ENCODE results near the gene OR2B2. TPM values are rescaled to one million over a fixed set of nuclear protein-coding genes. Genes with fewer than 3 reads are reported as not detected.
"Not testable (repeated sequence)": the region's sequence is repeated elsewhere in the genome, so short reads cannot be mapped to it uniquely, and the experiment has no call there.

The OR2B2 gene
- total RNA-seq = not detected
- not detected for polyA plus RNA-seq

DNA sequence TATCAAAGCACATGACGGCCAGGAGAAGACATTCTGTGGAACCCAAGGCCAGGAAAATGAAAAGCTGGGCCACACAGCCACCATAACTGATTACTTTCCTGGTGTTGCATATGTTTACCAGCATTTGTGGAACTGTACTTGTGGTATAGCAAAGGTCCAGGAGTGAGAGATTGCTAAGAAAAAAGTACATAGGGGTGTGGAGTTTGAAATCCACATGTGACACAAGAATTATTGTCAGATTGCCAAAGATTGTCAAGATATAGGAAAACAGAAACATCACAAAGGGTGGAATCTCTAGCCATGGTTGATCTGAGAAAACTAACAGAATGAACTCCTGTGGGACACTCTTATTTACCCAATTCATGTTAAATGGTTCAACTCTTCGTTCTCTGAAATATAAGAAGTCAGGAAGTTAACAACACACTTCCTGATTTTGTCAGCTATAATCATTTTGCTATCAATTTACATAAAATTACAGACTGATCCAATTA, at the start of gene OR2B2:
Gene OR2B2, minus strand, starts transcription at position 441 of the 491 bp plus-strand sequence. Its CDS starts 77 bp downstream, at position 364.
- 66 to 77% methylated on average over 2 of the region's 2 CpGs for WGBS, 2 donors
- intact Hi-C loops (cut with DNase I) = no loop called here
- no peak for ATAC-seq
- TF ChIP-seq, protein P1, sequence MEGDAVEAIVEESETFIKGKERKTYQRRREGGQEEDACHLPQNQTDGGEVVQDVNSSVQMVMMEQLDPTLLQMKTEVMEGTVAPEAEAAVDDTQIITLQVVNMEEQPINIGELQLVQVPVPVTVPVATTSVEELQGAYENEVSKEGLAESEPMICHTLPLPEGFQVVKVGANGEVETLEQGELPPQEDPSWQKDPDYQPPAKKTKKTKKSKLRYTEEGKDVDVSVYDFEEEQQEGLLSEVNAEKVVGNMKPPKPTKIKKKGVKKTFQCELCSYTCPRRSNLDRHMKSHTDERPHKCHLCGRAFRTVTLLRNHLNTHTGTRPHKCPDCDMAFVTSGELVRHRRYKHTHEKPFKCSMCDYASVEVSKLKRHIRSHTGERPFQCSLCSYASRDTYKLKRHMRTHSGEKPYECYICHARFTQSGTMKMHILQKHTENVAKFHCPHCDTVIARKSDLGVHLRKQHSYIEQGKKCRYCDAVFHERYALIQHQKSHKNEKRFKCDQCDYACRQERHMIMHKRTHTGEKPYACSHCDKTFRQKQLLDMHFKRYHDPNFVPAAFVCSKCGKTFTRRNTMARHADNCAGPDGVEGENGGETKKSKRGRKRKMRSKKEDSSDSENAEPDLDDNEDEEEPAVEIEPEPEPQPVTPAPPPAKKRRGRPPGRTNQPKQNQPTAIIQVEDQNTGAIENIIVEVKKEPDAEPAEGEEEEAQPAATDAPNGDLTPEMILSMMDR (IDR thresholded peaks at IDR 0.05) = no peak
- Histone ChIP-seq H3K27ac (no peak within 1 kb of the TSS), H3K27me3 (peaks cover 0 to 4% (median 0%) of the 10 kb centered on the region in 4 donors), H3K4me1 (no peaks in the 10 kb centered on the region), H3K4me3 (no peak within 1 kb of the TSS), H3K36me3 (no peaks in the 10 kb centered on the region), H3K9me3 (no peaks in the 10 kb centered on the region)
- no peak for DNase-seq
- no peak for FAIRE-seq

DNA sequence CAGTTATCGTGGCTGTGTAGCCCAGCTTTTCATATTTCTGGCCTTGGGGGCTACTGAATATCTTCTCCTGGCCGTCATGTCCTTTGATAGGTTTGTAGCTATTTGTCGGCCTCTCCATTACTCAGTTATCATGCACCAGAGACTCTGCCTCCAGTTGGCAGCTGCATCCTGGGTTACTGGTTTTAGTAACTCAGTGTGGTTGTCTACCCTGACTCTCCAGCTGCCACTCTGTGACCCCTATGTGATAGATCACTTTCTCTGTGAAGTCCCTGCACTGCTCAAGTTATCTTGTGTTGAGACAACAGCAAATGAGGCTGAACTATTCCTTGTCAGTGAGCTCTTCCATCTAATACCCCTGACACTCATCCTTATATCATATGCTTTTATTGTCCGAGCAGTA, 45.3 kb upstream of the OR2B2 start:
- TF ChIP-seq, protein P1 (IDR thresholded peaks at IDR 0.05) = no peak
- no peak for FAIRE-seq

DNA sequence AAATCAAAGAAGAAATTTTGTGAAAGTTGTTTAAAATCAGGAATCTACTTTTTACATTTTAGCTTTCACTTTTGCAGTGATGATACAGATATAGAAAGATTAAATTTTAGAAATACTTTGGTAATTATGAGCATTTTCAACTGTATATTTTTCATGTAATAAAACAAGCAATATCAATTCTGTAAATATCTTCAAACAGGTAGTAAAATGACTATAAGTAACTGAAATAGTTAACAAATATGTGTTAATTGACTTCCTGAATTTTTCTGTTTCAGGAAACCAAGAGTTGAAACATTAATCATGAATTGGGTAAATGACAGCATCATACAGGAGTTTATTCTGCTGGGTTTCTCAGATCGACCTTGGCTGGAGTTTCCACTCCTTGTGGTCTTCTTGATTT, 44.7 kb upstream of the OR2B2 start, which contains the start of gene OR2B6:
Gene OR2B6, plus strand, starts transcription at position 301 of the 400 bp plus-strand sequence. Its CDS starts 0 bp downstream, at position 301.
- Histone ChIP-seq H3K4me1 (no peaks in the 10 kb centered on the region), H3K27me3 (peaks cover 0 to 23% (median 8%) of the 10 kb centered on the region in 4 donors), H3K4me3 (no peak within 1 kb of the TSS), H3K9me3 (no peaks in the 10 kb centered on the region), H3K36me3 (no peaks in the 10 kb centered on the region), H3K27ac (no peak within 1 kb of the TSS)
- TF ChIP-seq, protein P1 (IDR thresholded peaks at IDR 0.05) = no peak
- FAIRE-seq (no peak), DNase-seq (no peak), ATAC-seq (no peak)
- 11% methylated on average over 1 of the region's 1 CpG for WGBS, 2 donors
- intact Hi-C loops (cut with DNase I) = no loop called here

More for the DNA sequence above, 45.3 kb upstream of the OR2B2 start:
- 58 to 68% methylated on average over 4 of the region's 4 CpGs for WGBS, 2 donors
- H3K9me3 ChIP-seq = no peaks in the 10 kb centered on the region
- DNase-seq (no peak), ATAC-seq (no peak)
- no peak overlapping the region for H3K4me3 ChIP-seq
- H3K27ac ChIP-seq = no peak overlapping the region
- H3K27me3 ChIP-seq = peaks cover 0 to 23% (median 8%) of the 10 kb centered on the region in 4 donors
- H3K36me3 ChIP-seq = no peaks in the 10 kb centered on the region
- no peaks in the 10 kb centered on the region for H3K4me1 ChIP-seq
- intact Hi-C loops (cut with DNase I) = no loop called here

DNA sequence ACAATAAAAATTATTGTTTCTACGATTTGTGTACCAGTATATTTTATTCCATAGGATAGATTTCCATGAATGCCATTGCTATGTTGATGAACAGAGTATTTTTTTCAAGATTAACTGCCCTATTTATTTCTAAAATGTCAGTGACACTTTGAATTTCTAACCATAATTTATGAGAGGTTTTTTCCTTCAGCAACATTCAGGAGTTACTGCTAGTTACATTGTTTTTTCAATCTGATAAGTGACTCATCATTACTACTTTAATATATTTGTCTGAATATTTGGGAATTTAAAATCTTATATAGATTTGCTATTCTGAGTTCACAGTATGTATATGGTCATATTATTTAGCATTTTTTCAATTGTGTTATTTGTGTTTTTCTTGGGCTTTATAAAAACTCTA, 38.8 kb upstream of the OR2B2 start:
- Histone ChIP-seq H3K27me3 (peaks cover 0 to 18% (median 6%) of the 10 kb centered on the region in 4 donors), H3K4me3 (no peak overlapping the region), H3K36me3 (no peaks in the 10 kb centered on the region), H3K9me3 (peaks cover 0 to 2% (median 0%) of the 10 kb centered on the region in 4 donors), H3K27ac (no peak overlapping the region), H3K4me1 (no peaks in the 10 kb centered on the region)
- no peak for FAIRE-seq
- TF ChIP-seq, protein P1 (IDR thresholded peaks at IDR 0.05) = no peak
- WGBS, 2 donors = 22 to 27% methylated on average over 1 of the region's 1 CpG
- no peak for ATAC-seq
- DNase-seq = no peak
- intact Hi-C loops (cut with DNase I) = loop anchor here in 1 of 3 donors (5.0 kb wide), 1 partner anchor 61 kb away; no protein-coding TSS in a partner anchor

DNA sequence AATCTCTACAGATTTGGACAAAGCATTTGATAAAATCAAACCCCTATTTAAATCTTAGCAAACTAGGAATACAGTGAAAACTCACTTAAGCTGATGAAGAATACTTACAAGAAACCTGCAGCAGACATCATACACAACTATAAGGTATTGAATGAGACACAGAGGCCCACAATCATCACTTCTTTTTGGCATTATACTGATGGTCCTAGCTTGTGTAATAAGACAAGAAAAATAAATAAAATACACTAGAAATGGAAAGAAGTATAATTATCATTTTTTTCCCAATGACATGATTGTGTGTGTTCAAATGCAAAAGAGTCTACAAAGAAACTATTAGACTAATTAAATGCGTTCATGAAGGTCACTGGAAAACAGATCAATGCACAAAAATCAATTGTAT, 36.0 kb upstream of the OR2B2 start:
- H3K27me3 ChIP-seq = peaks cover 0 to 10% (median 0%) of the 10 kb centered on the region in 4 donors
- H3K4me1 ChIP-seq = no peaks in the 10 kb centered on the region
- no peak overlapping the region for H3K4me3 ChIP-seq
- intact Hi-C loops (cut with DNase I) = no loop called here
- no peaks in the 10 kb centered on the region for H3K36me3 ChIP-seq
- DNase-seq (no peak), ATAC-seq (no peak), FAIRE-seq (no peak)
- WGBS, 2 donors = 21 to 29% methylated on average over 1 of the region's 1 CpG
- TF ChIP-seq, protein P1 (IDR thresholded peaks at IDR 0.05) = no peak
- H3K9me3 ChIP-seq = peaks cover 0 to 2% (median 0%) of the 10 kb centered on the region in 4 donors
- no peak overlapping the region for H3K27ac ChIP-seq

DNA sequence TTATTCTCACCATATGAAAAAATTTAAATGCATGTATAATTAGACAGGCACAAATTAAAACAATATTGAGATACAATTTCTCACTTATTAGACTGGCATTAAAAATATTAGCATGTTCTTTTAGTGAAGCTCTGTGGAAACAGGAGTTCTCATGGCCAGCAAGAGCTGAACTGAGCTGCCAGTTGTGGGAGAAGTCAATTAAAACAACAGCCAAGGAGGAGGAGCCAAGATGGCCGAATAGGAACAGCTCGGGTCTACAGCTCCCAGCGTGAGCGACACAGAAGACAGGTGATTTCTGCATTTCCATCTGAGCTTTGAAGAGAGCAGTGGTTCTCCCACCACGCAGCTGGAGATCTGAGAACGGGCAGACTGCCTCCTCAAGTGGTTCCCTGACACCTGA, 30.9 kb upstream of the OR2B2 start:
- H3K27ac ChIP-seq; H3K9me3 ChIP-seq; ATAC-seq; H3K4me3 ChIP-seq; H3K36me3 ChIP-seq; intact Hi-C loops (cut with DNase I); H3K4me1 ChIP-seq; FAIRE-seq; DNase-seq; H3K27me3 ChIP-seq: not testable (repeated sequence)
- 10 to 11% methylated on average over 6 of the region's 6 CpGs for WGBS, 2 donors
